Spleen (tissue), 11 donors: Measurements from ENCODE around the gene MN1. TPM values are rescaled to one million over a fixed set of nuclear protein-coding genes. Genes with fewer than 3 reads are reported as not detected.

Experiments used
- DNase-seq: peaks from one replicate; pipeline ENCODE4 v3.0.0-alpha.2; 2020
- H3K27ac ChIP-seq, 8 donors: fragments of 200-600 bp; sonication (generic) in 7 of 8; 1 replicate in 4 of 8; 2 replicates in 4 of 8; pipeline versions ENCODE4 v1.5.0 to v1.8.0; 2016 to 2021; ENCODE audit warnings: inconsistent platforms in 4 of 8, mild to moderate bottlenecking in 4 of 8, moderate library complexity in 1 of 8
- H3K27me3 ChIP-seq, 7 donors: fragments of 200-600 bp; sonication (generic) in 6 of 7; replicated peaks in 1 of 7; 1 replicate in 4 of 7; 2 replicates in 3 of 7; pipeline versions ENCODE4 v1.5.0 to v1.8.0; 2016 to 2021; ENCODE audit warnings: inconsistent platforms in 3 of 7, mild to moderate bottlenecking in 1 of 7
- H3K36me3 ChIP-seq, 6 donors: fragments of 200-600 bp; sonication (generic) in 5 of 6; 1 replicate in 4 of 6; 2 replicates in 2 of 6; pipeline versions ENCODE4 v1.5.0 to v1.8.0; 2016 to 2021; ENCODE audit warnings: inconsistent platforms in 2 of 6
- H3K4me1 ChIP-seq, 6 donors: fragments of 200-600 bp; sonication (generic) in 5 of 6; 1 replicate in 3 of 6; 2 replicates in 3 of 6; pipeline versions ENCODE4 v1.5.0 to v1.8.0; 2016 to 2021; ENCODE audit warnings: inconsistent platforms in 3 of 6
- H3K4me3 ChIP-seq, 8 donors: fragments of 200-600 bp; sonication (generic) in 7 of 8; 1 replicate in 4 of 8; 2 replicates in 4 of 8; pipeline versions ENCODE4 v1.5.0 to v1.8.0; 2016 to 2021; ENCODE audit warnings: inconsistent platforms in 4 of 8, mild to moderate bottlenecking in 4 of 8, moderate library complexity in 2 of 8
- H3K9me3 ChIP-seq, 8 donors: fragments of 200-600 bp; sonication (generic) in 7 of 8; 1 replicate in 4 of 8; 2 replicates in 4 of 8; pipeline versions ENCODE4 v1.5.0 to v1.8.0; 2016 to 2021; ENCODE audit warnings: inconsistent platforms in 4 of 8
- POLR2A ChIP-seq, 3 donors: fragments of 450-650 bp; IDR thresholded peaks; one replicate each; pipeline ENCODE4 v1.5.1; 2017; ENCODE audit warnings: antibody characterized with exemption in 3 of 3, mild to moderate bottlenecking in 1 of 3
- POLR2AphosphoS5 ChIP-seq, 3 donors: sonication (generic); formaldehyde crosslinking; IDR thresholded peaks; one replicate each; pipeline ENCODE4 v1.5.1; 2017; ENCODE audit warnings: antibody characterized with exemption in 3 of 3
- WGBS, 5 donors: extraction: QIAGEN DNeasy Blood & Tissue Kit in 3 of 5; methylation state at CpG; one replicate each; pipeline versions ENCODE4 v1.1.5 to v1.1.7; 2013 to 2018; 5-methylcytosine and 5-hydroxymethylcytosine counted together
- intact Hi-C: fragments of 100-400 bp; cut with DNase I; formaldehyde crosslinking; loops from one replicate; pipeline ENCODE4 v1.15.0; 2023; ENCODE audit warnings: low total_unique reads
- polyA plus RNA-seq, 3 donors: library from polyadenylated mRNA; stranded (reverse); fragments of 200-250 nt; gene quantifications; one replicate each; pipeline ENCODE4 v1.2.1, GENCODE V29; 2013
- total RNA-seq, 7 donors: library from RNA; depleted of rRNA in 3 of 7; stranded (reverse); fragments of >200 nt in 3 of 7; fragmentation: NEBNext Ultra II Directional in 4 of 7; extraction: Animal tissue kit (Norgen Biotek cat#: 25700) in 4 of 7; gene quantifications; one replicate each; pipeline versions ENCODE4 v1.1.0 to v1.2.1, GENCODE V29; 2016 to 2021
- TF ChIP-seq, protein P1 (sequence below), 11 experiments: fragments of 200-600 bp in 7 of 11; fragments of 450-650 bp in 4 of 11; sonication (generic) in 4 of 11; IDR thresholded peaks in 8 of 11; conservative IDR thresholded peaks in 3 of 11; 1 replicate in 7 of 11; 2 replicates in 4 of 11; pipeline versions ENCODE4 v1.4.0 to v1.8.0; 2016 to 2021; ENCODE audit warnings: antibody characterized with exemption in 11 of 11, inconsistent platforms in 4 of 11, mild to moderate bottlenecking in 1 of 11
- donor health status: healthy with polysubstance abuse.
- donor health status: DM: no; HTN: no; CAD: no; lungs with moderate emphysema.
- donor health status: DM: no; HTN: no; CAD: no.
- donor health status: Bipolar disorder and iron deficiency.
- donor health status: healthy.
- donor health status: DM: no; HTN: no; CAD: no.
- donor health status: DM: yes; HTN: yes; CAD: no.

MN1 gene
- total and polyA plus RNA-seq, 10 donors, result 0.15 to 1.5 (median 0.71) TPM

DNA sequence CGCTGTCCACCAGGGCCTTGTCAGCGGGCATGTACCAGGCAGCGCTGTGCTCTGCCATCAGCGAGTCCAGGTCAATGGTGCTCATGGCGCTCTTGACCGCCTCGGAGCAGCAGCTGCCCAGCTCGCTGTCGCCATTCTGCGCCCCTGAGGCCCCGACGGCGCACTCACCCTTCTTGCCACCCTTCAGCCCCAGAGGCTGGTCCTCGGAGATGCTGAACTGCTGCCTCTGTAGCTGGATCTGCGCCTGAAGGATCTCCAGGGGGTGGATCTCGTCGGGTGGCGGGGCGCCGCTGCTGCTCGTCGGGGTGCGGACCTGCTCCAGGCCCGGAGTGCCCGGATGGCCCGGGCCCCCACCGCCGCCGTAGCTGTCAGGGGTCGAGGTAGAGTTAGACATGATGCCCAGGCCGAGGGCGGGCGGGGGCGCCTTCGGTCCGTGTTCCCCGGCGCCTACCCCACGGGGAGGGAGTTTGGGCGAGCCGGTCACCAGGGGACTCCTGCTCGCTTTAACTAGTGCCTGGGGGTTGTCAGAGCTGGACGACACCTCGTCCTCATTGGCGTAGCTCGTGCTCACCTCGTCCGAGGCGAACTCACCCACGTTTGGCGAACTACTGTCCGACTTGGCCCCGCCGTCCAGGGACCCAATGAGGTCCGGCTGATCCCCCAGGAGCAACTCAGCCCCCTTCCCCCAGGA is 4.6 kb downstream of the MN1 start:
- Histone ChIP-seq H3K36me3 (no peaks in the 10 kb centered on the region), H3K27me3 (peaks cover 0 to 53% (median 35%) of the 10 kb centered on the region in 7 donors), H3K4me1 (peaks cover 10 to 36% (median 24%) of the 10 kb centered on the region in 6 donors), H3K27ac (no peak overlapping the region), H3K9me3 (no peaks in the 10 kb centered on the region), H3K4me3 (no peak overlapping the region)
- TF ChIP-seq POLR2A (IDR thresholded peaks at IDR 0.05), result no peak
- TF ChIP-seq, protein P1, sequence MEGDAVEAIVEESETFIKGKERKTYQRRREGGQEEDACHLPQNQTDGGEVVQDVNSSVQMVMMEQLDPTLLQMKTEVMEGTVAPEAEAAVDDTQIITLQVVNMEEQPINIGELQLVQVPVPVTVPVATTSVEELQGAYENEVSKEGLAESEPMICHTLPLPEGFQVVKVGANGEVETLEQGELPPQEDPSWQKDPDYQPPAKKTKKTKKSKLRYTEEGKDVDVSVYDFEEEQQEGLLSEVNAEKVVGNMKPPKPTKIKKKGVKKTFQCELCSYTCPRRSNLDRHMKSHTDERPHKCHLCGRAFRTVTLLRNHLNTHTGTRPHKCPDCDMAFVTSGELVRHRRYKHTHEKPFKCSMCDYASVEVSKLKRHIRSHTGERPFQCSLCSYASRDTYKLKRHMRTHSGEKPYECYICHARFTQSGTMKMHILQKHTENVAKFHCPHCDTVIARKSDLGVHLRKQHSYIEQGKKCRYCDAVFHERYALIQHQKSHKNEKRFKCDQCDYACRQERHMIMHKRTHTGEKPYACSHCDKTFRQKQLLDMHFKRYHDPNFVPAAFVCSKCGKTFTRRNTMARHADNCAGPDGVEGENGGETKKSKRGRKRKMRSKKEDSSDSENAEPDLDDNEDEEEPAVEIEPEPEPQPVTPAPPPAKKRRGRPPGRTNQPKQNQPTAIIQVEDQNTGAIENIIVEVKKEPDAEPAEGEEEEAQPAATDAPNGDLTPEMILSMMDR (IDR thresholded peaks at IDR 0.05 in 8 of 11, conservative IDR thresholded peaks at IDR 0.05 in 3 of 11), result no peak
- DNase-seq, result no peak
- intact Hi-C loops, result no loop called here
- 93 to 95% (median 94%) methylated on average over 39 to 55 of the region's 55 CpGs for WGBS, 5 donors

DNA sequence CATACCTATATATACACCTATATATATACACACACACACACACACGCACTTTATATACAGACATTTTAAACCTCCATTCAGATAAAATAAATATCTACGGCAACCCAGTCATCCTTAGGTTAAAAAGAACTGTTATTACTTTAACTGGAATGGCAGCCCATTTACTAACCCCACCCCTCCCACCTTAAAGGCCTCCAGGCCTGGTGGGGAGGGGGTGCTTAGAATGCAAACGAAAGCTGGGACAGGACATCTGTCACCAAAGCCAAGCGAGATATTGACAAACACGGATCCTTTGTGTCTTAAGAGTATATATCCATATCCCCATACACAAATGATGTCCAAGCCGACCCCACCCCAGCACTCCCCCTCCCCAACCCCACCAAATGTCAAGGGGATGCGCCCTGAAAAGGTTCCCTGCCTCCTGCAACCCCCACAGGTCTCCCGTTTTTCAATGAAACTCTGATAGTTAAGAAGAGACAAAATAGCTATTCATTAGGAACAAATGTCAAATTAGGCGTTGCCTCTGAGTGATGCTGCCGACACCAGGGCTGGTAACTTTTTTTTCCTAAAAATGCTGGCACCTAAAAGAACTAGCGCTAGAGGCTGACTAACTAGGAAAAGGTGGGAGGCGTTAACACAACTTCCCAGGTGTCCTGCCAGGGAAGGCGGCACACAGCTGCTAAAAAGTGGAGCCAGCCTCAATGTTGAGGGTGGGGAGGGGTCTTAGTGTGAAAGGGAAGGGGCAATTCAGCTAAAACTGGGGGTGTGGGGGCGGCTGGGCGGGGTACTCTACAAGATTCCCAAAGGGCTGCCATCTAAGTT is 5.6 kb downstream of the MN1 start:
- no peak overlapping the region for H3K4me3 ChIP-seq
- DNase-seq, result no peak
- peaks cover 0 to 43% (median 31%) of the 10 kb centered on the region in 7 donors for H3K27me3 ChIP-seq
- no peaks in the 10 kb centered on the region for H3K9me3 ChIP-seq
- intact Hi-C loops, result no loop called here
- no peaks in the 10 kb centered on the region for H3K36me3 ChIP-seq
- TF ChIP-seq POLR2A (IDR thresholded peaks at IDR 0.05) (no peak), POLR2AphosphoS5 (IDR thresholded peaks at IDR 0.05) (no peak)
- TF ChIP-seq, protein P1 (IDR thresholded peaks at IDR 0.05 in 8 of 11, conservative IDR thresholded peaks at IDR 0.05 in 3 of 11), result no peak
- WGBS, 5 donors, result 78 to 81% (median 78%) methylated on average over 15 of the region's 15 CpGs
- no peak overlapping the region for H3K27ac ChIP-seq
- H3K4me1 ChIP-seq, result peaks cover 10 to 27% (median 16%) of the 10 kb centered on the region in 6 donors

DNA sequence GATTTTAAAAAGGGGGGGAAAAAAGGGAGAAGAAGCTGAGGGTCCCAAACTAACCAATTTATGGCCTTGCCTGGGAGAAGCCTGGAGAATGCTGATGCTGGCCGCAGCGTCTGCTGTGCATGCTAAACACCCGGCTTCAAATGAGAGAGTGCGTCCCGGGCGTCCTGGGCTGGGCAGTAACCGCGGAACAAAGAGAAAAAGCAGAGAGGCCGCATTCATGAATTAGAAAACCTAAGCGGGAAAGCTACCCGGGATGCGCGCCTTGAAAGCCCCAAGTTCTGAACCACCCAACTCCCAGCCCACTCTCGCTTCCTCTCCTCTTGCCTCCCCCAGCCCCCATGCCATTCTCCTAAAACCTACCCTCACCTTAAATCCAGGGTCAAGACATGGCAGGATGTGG is 6.5 kb downstream of the MN1 start:
- Histone ChIP-seq H3K9me3 (no peaks in the 10 kb centered on the region), H3K36me3 (no peaks in the 10 kb centered on the region), H3K27ac (no peak overlapping the region), H3K27me3 (peaks cover 0 to 34% (median 23%) of the 10 kb centered on the region in 7 donors), H3K4me3 (no peak overlapping the region), H3K4me1 (peaks cover 1 to 19% (median 8%) of the 10 kb centered on the region in 6 donors)
- no peak for DNase-seq
- WGBS, 5 donors, result 89 to 95% (median 92%) methylated on average over 14 of the region's 14 CpGs
- TF ChIP-seq POLR2A (IDR thresholded peaks at IDR 0.05) (no peak), POLR2AphosphoS5 (IDR thresholded peaks at IDR 0.05) (no peak)
- TF ChIP-seq, protein P1 (IDR thresholded peaks at IDR 0.05 in 8 of 11, conservative IDR thresholded peaks at IDR 0.05 in 3 of 11), result no peak
- intact Hi-C loops, result no loop called here

DNA sequence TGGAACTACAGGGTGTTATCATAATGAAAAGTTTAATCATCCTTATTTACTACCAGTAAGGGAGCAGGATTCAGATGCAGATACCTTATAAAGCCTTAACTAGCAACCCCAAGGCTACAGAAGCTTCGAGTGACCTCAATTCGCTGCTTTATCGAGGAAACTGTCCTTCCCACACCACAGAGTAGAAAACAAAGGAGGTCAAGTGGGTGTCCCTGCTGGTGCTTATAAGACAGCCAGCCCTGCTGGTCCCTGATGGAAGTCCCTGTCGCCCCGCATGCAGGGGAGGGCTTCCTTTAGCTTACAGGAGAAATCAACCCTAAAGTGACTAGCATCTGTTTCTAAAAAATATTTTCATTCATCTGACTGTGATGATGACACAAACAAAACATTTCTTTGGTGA is 7.3 kb downstream of the MN1 start:
- DNase-seq, result no peak
- Histone ChIP-seq H3K27me3 (peaks cover 0 to 26% (median 15%) of the 10 kb centered on the region in 7 donors), H3K4me3 (no peak overlapping the region), H3K36me3 (no peaks in the 10 kb centered on the region), H3K4me1 (peaks cover 0 to 10% (median 2%) of the 10 kb centered on the region in 6 donors), H3K27ac (no peak overlapping the region), H3K9me3 (no peaks in the 10 kb centered on the region)
- 46 to 76% (median 62%) methylated on average over 5 of the region's 5 CpGs for WGBS, 5 donors
- intact Hi-C loops, result no loop called here
- TF ChIP-seq, protein P1 (IDR thresholded peaks at IDR 0.05 in 8 of 11, conservative IDR thresholded peaks at IDR 0.05 in 3 of 11), result no peak
- TF ChIP-seq POLR2A (IDR thresholded peaks at IDR 0.05), result no peak
- no peak for TF ChIP-seq POLR2AphosphoS5 (IDR thresholded peaks at IDR 0.05)
